ENCODE results near the gene ABCC3. TPM values are rescaled to one million over a fixed set of nuclear protein-coding genes. Genes with fewer than 3 reads are reported as not detected.

The ABCC3 gene
- total RNA-seq, 4 donors from 2014 or later = 190 to 683 (median 305) TPM

- Histone ChIP-seq H3K27me3 (no peaks in the 10 kb centered on the region), H3K36me3 (no peaks in the 10 kb centered on the region), H3K4me1 (peaks cover 8 to 91% (median 32%) of the 10 kb centered on the region in 4 donors), H3K9me3 (no peaks in the 10 kb centered on the region), H3K27ac (peak overlapping the region in 1 of 4 donors; percentile 59), H3K4me3 (no peak overlapping the region)
- no peak for DNase-seq
- TF ChIP-seq POLR2A (IDR thresholded peaks at IDR 0.05) = no peak
These were observed 91.3 kb downstream of the ABCC3 start for GRCh38 chr17:50725769-50726655.

GRCh38 chr17:50728112-50728429 is 93.4 kb downstream of the ABCC3 start:
- TF ChIP-seq POLR2A (IDR thresholded peaks at IDR 0.05) = no peak
- no peak for TF ChIP-seq CTCF (IDR thresholded peaks at IDR 0.05)
- H3K4me1 ChIP-seq = peaks cover 0 to 91% (median 29%) of the 10 kb centered on the region in 4 donors
- no peaks in the 10 kb centered on the region for H3K27me3 ChIP-seq
- DNase-seq = no peak
- no peak overlapping the region for H3K27ac ChIP-seq
- H3K36me3 ChIP-seq = no peaks in the 10 kb centered on the region
- no peaks in the 10 kb centered on the region for H3K9me3 ChIP-seq
- H3K4me3 ChIP-seq = no peak overlapping the region

- peaks cover 0 to 80% (median 25%) of the 10 kb centered on the region in 4 donors for H3K4me1 ChIP-seq
- H3K27me3 ChIP-seq = no peaks in the 10 kb centered on the region
- H3K27ac ChIP-seq = no peak overlapping the region
- no peak for DNase-seq
- no peaks in the 10 kb centered on the region for H3K9me3 ChIP-seq
- no peaks in the 10 kb centered on the region for H3K36me3 ChIP-seq
- TF ChIP-seq CTCF (IDR thresholded peaks at IDR 0.05) (no peak), POLR2A (IDR thresholded peaks at IDR 0.05) (no peak)
- H3K4me3 ChIP-seq = no peak overlapping the region
These were observed 94.4 kb downstream of the ABCC3 start for GRCh38 chr17:50728881-50729765.

- no peak for DNase-seq
- H3K9me3 ChIP-seq = no peaks in the 10 kb centered on the region
- H3K4me3 ChIP-seq = peak overlapping the region in 1 of 4 donors; percentile 24
- no peaks in the 10 kb centered on the region for H3K27me3 ChIP-seq
- peaks cover 0 to 61% (median 14%) of the 10 kb centered on the region in 4 donors for H3K4me1 ChIP-seq
- TF ChIP-seq CTCF (IDR thresholded peaks at IDR 0.05) (no peak), POLR2A (IDR thresholded peaks at IDR 0.05) (no peak)
- H3K27ac ChIP-seq = peak overlapping the region in 2 of 4 donors; percentile 33 to 69
- H3K36me3 ChIP-seq = no peaks in the 10 kb centered on the region
These were observed 97.1 kb downstream of the ABCC3 start for GRCh38 chr17:50731575-50732460.

- TF ChIP-seq CTCF (IDR thresholded peaks at IDR 0.05) (no peak), POLR2A (IDR thresholded peaks at IDR 0.05) (no peak)
- Histone ChIP-seq H3K4me1 (peaks cover 0 to 32% (median 6%) of the 10 kb centered on the region in 4 donors), H3K4me3 (no peak overlapping the region), H3K9me3 (no peaks in the 10 kb centered on the region), H3K36me3 (peaks cover 0 to 26% (median 0%) of the 10 kb centered on the region in 3 donors), H3K27me3 (no peaks in the 10 kb centered on the region), H3K27ac (no peak overlapping the region)
- no peak for DNase-seq
These were observed 100.6 kb downstream of the ABCC3 start for GRCh38 chr17:50735287-50735686.

All from Peyer's patch (tissue), 4 donors.